H1 (cell line): ENCODE results near the gene LAMTOR5. TPM values are rescaled to one million over a fixed set of nuclear protein-coding genes. Genes with fewer than 3 reads are reported as not detected.

Source experiments
- CTCF ChIA-PET: fragments of 300-600 bp; sonication (Branson Sonifier 250); formaldehyde crosslinking; loops from one replicate; lab custom pipeline; 2021; ENCODE audit not compliant: partially characterized antibody; lab: Charles Lee
- POLR2A ChIA-PET: fragments of 300-600 bp; sonication (Branson Sonifier 250); formaldehyde crosslinking; loops from one replicate; lab custom pipeline; 2021; ENCODE audit warnings: inconsistent platforms; ENCODE audit not compliant: partially characterized antibody; lab: Charles Lee
- DNase-seq, 2 experiments: peaks; one replicate each; pipeline versions ENCODE4 v3.0.0 to v3.0.0-alpha.2; 2010 to 2022; ENCODE audit warnings: low spot score in 2 of 2, low read depth in 1 of 2, mixed read lengths in 1 of 2
- FAIRE-seq: peaks from 2 replicates; lab custom pipeline; 2011; peaks lifted over from hg19 to GRCh38; lab: Jason Lieb, UNC
- H2AFZ ChIP-seq: 2 replicates; pipeline ENCODE4 v1.8.1; 2012; ENCODE audit warnings: low read length, inconsistent platforms
- H2AK5ac ChIP-seq: 2 replicates; pipeline ENCODE4 v1.6.1; 2013; ENCODE audit warnings: low read depth, low read length
- H2BK120ac ChIP-seq: replicated peaks from 2 replicates; pipeline ENCODE3; 2013; ENCODE audit warnings: low read depth, low read length, inconsistent platforms
- H2BK12ac ChIP-seq: 2 replicates; pipeline ENCODE4 v1.6.1; 2013; ENCODE audit warnings: low read depth, low read length
- H2BK15ac ChIP-seq: 2 replicates; pipeline ENCODE4 v1.6.1; 2013; ENCODE audit warnings: low read length
- H2BK20ac ChIP-seq: 2 replicates; pipeline ENCODE4 v1.6.1; 2013; ENCODE audit warnings: low read length
- H2BK5ac ChIP-seq: 2 replicates; pipeline ENCODE4 v1.6.1; 2013; ENCODE audit warnings: low read depth, low read length
- H3K14ac ChIP-seq: 2 replicates; pipeline ENCODE4 v1.6.1; 2013; ENCODE audit warnings: inconsistent platforms; ENCODE audit not compliant: insufficient read length
- H3K18ac ChIP-seq: 2 replicates; pipeline ENCODE4 v1.6.1; 2013; ENCODE audit warnings: low read length; ENCODE audit errors: extremely low read depth
- H3K23ac ChIP-seq: 2 replicates; pipeline ENCODE4 v1.6.1; 2013; ENCODE audit warnings: inconsistent platforms; ENCODE audit not compliant: insufficient read length
- H3K23me2 ChIP-seq: 2 replicates; pipeline ENCODE4 v1.6.1; 2013; ENCODE audit warnings: low read depth, low read length
- H3K27ac ChIP-seq: 2 replicates; pipeline ENCODE4 v1.6.1; 2011; ENCODE audit warnings: low read depth, low read length, inconsistent platforms
- H3K27me3 ChIP-seq, 4 experiments: replicated peaks in 1 of 4; 1 replicate in 1 of 4; 2 replicates in 3 of 4; pipeline versions ENCODE4 v1.6.1 to v1.8.1; 2011 to 2013; ENCODE audit warnings: low read length in 3 of 4, mild to moderate bottlenecking in 3 of 4, inconsistent platforms in 2 of 4, mixed read lengths in 2 of 4, moderate library complexity in 1 of 4; ENCODE audit not compliant: control insufficient read depth in 3 of 4, insufficient read depth in 3 of 4; ENCODE audit errors: extremely low read depth in 1 of 4
- H3K36me3 ChIP-seq, 4 experiments: 2 replicates each; pipeline versions ENCODE4 v1.6.1 to v1.8.1; 2011 to 2013; ENCODE audit warnings: mild to moderate bottlenecking in 4 of 4, low read length in 3 of 4, moderate library complexity in 2 of 4, control low read depth in 1 of 4, inconsistent platforms in 1 of 4; ENCODE audit not compliant: insufficient read depth in 4 of 4, control insufficient read depth in 2 of 4
- H3K4ac ChIP-seq: replicated peaks from 2 replicates; pipeline ENCODE3; 2013; ENCODE audit warnings: low read length, low read depth, mixed read lengths, inconsistent platforms; ENCODE audit not compliant: insufficient read length
- H3K4me1 ChIP-seq, 4 experiments: replicated peaks in 1 of 4; 1 replicate in 1 of 4; 2 replicates in 3 of 4; pipeline versions ENCODE4 v1.6.1 to v1.8.1; 2011 to 2013; ENCODE audit warnings: low read length in 3 of 4, inconsistent platforms in 2 of 4, mixed read lengths in 1 of 4; ENCODE audit not compliant: insufficient read depth in 4 of 4, control insufficient read depth in 3 of 4
- H3K4me2 ChIP-seq, 2 experiments: 2 replicates each; pipeline versions ENCODE4 v1.6.1 to v1.8.1; 2011 to 2013; ENCODE audit warnings: low read depth in 2 of 2, low read length in 2 of 2, control low read depth in 1 of 2, inconsistent platforms in 1 of 2, mild to moderate bottlenecking in 1 of 2; ENCODE audit not compliant: insufficient read depth in 1 of 2
- H3K4me3 ChIP-seq, 4 experiments: fragments of 200-600, 300-600 bp in 1 of 4; sonication (generic), shearing (Covaris generic), sonication (Bioruptor Twin) in 1 of 4; 2 replicates each; pipeline versions ENCODE4 v1.5.1 to v1.8.1; 2011 to 2016; ENCODE audit warnings: low read length in 4 of 4, low read depth in 3 of 4, control low read depth in 2 of 4, inconsistent platforms in 2 of 4, mild to moderate bottlenecking in 2 of 4, mixed read lengths in 1 of 4, moderate library complexity in 1 of 4; ENCODE audit not compliant: insufficient read depth in 2 of 4; ENCODE audit errors: extremely low read depth in 1 of 4
- H3K56ac ChIP-seq: replicated peaks from 2 replicates; pipeline ENCODE3; 2013; ENCODE audit warnings: low read depth, mild to moderate bottlenecking, mixed read lengths, low read length, inconsistent platforms; ENCODE audit not compliant: insufficient read length
- H3K79me1 ChIP-seq: 2 replicates; pipeline ENCODE4 v1.6.1; 2013; ENCODE audit warnings: low read depth, low read length, control low read depth
- H3K79me2 ChIP-seq, 2 experiments: 2 replicates each; pipeline versions ENCODE4 v1.6.1 to v1.8.1; 2012 to 2013; ENCODE audit warnings: low read length in 2 of 2, mild to moderate bottlenecking in 2 of 2, inconsistent platforms in 1 of 2; ENCODE audit not compliant: insufficient read depth in 2 of 2, control insufficient read depth in 1 of 2
- H3K9ac ChIP-seq, 4 experiments: replicated peaks in 1 of 4; 1 replicate in 1 of 4; 2 replicates in 3 of 4; pipeline versions ENCODE4 v1.6.1 to v1.8.1; 2011 to 2013; ENCODE audit warnings: low read depth in 3 of 4, low read length in 3 of 4, control low read depth in 2 of 4, mild to moderate bottlenecking in 2 of 4, moderate library complexity in 2 of 4, inconsistent platforms in 1 of 4; ENCODE audit errors: extremely low read depth in 1 of 4
- H3K9me3 ChIP-seq, 2 experiments: 2 replicates each; pipeline versions ENCODE4 v1.6.1 to v1.8.1; 2012 to 2013; ENCODE audit warnings: mild to moderate bottlenecking in 2 of 2, moderate library complexity in 2 of 2, control low read depth in 1 of 2, inconsistent platforms in 1 of 2, low read depth in 1 of 2, low read length in 1 of 2, mixed read lengths in 1 of 2; ENCODE audit not compliant: insufficient read depth in 2 of 2
- H4K20me1 ChIP-seq, 2 experiments: replicated peaks in 1 of 2; 2 replicates each; pipeline versions ENCODE3 to v1.8.1; 2011 to 2013; ENCODE audit warnings: inconsistent platforms in 2 of 2, low read length in 2 of 2, mild to moderate bottlenecking in 1 of 2; ENCODE audit not compliant: insufficient read depth in 2 of 2, control insufficient read depth in 1 of 2
- H4K5ac ChIP-seq: 2 replicates; pipeline ENCODE4 v1.6.1; 2013; ENCODE audit warnings: low read length, low read depth, mixed read lengths, inconsistent platforms; ENCODE audit not compliant: insufficient read length
- H4K8ac ChIP-seq: 2 replicates; pipeline ENCODE4 v1.8.0; 2013; ENCODE audit warnings: mild to moderate bottlenecking, moderate library complexity, low read length, inconsistent platforms; ENCODE audit not compliant: insufficient read depth; ENCODE audit errors: extremely low read depth
- H4K91ac ChIP-seq: replicated peaks from 2 replicates; pipeline ENCODE3; 2013; ENCODE audit warnings: low read length, mixed read lengths, inconsistent platforms; ENCODE audit not compliant: insufficient read length
- HDAC2 ChIP-seq, 2 experiments: fragments of 300-600 bp in 1 of 2; sonication (generic) in 1 of 2; IDR thresholded peaks; 2 replicates each; pipeline ENCODE4 v1.6.1; 2011 to 2012; ENCODE audit warnings: low read depth in 2 of 2, low read length in 2 of 2, mild to moderate bottlenecking in 2 of 2, moderate library complexity in 2 of 2, borderline replicate concordance in 1 of 2, inconsistent platforms in 1 of 2
- RAD21 ChIP-seq, 2 experiments: IDR thresholded peaks in 1 of 2; conservative IDR thresholded peaks in 1 of 2; 2 replicates each; pipeline ENCODE4 v1.6.1; 2011; ENCODE audit warnings: low read depth in 2 of 2, low read length in 2 of 2, improper control_type of control experiment in 1 of 2, inconsistent platforms in 1 of 2, mild to moderate bottlenecking in 1 of 2, moderate library complexity in 1 of 2
- RFX5 ChIP-seq: IDR thresholded peaks from 2 replicates; pipeline ENCODE4 v1.6.1; 2011; ENCODE audit warnings: low read depth, low read length, improper control_type of control experiment, borderline replicate concordance
- TCF12 ChIP-seq: IDR thresholded peaks from 2 replicates; pipeline ENCODE4 v1.6.1; 2011; ENCODE audit warnings: low read depth, mild to moderate bottlenecking, low read length
- WGBS, 2 experiments: shearing (Covaris generic) in 1 of 2; methylation state at CpG; one replicate each; pipeline versions ENCODE4 v1.1.6 to v1.1.7; 2013 to 2015; ENCODE audit warnings: low lambda C conversion rate in 2 of 2, mixed read lengths in 2 of 2, inconsistent platforms in 1 of 2, low coverage in 1 of 2, missing lambda C conversion rate in 1 of 2; ENCODE audit not compliant: insufficient replicate concordance in 2 of 2, insufficient coverage in 1 of 2, insufficient read length in 1 of 2; ENCODE audit errors: extremely low coverage in 1 of 2, missing lambda C conversion rate in 1 of 2; 5-methylcytosine and 5-hydroxymethylcytosine counted together
- polyA plus RNA-seq, 7 experiments: library from polyadenylated mRNA; depleted of rRNA in 3 of 7; stranded (reverse) in 5 of 7; unstranded in 2 of 7; fragments of >200 nt in 5 of 7; fragments of 200-250 nt in 2 of 7; gene quantifications; 1 replicate in 5 of 7; 2 replicates in 1 of 7; 4 replicates in 1 of 7; pipeline versions ENCODE4 v1.2.1 to v1.2.3, GENCODE V29; 2011 to 2013; ENCODE audit warnings: missing spikeins in 2 of 7, mixed read lengths in 2 of 7
- total RNA-seq: library from RNA; stranded (reverse); fragmentation: NEBNext Ultra II Directional; extraction: Animal tissue kit (Norgen Biotek cat#: 25700); gene quantifications from 2 replicates; pipeline ENCODE4 v1.2.1, GENCODE V29; 2021

The LAMTOR5 gene
- total and polyA plus RNA-seq, 2 of the 8 experiments (the other 6 are each of a cell fraction or from before 2014, with no cell fraction given): 84.4 to 297 TPM

DNA sequence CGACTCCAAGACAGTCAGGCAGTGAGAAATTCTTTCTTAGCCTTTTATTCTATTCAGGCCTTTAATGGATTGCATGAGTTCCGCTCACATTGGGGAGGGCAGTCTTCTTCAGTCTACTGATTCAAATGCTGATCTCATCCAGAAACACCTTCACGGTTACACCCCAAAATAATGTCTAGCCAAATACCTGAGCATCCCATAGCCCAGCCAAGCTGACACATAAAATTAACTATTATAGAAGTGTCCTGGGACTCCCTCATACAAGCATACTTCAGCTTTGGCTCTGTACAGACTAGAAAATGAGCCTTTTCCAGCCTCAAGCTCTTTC lies 13.0 kb downstream of the LAMTOR5 start:
- Histone ChIP-seq H4K8ac (no peak overlapping the region), H4K91ac (no peak overlapping the region), H2BK20ac (no peak overlapping the region), H3K27me3 (no peaks in the 10 kb centered on the region), H2BK120ac (no peak overlapping the region), H2BK5ac (no peak overlapping the region), H3K23ac (no peak overlapping the region), H2BK15ac (no peak overlapping the region), H3K4me3 (no peak overlapping the region), H3K4me2 (no peak overlapping the region), H3K56ac (no peak overlapping the region), H3K27ac (no peak overlapping the region), H3K18ac (no peak overlapping the region), H2AK5ac (no peak overlapping the region), H2AFZ (no peak overlapping the region), H2BK12ac (no peak overlapping the region), H4K5ac (no peak overlapping the region), H3K4ac (no peak overlapping the region), H4K20me1 (no peaks in the 10 kb centered on the region), H3K14ac (no peak overlapping the region), H3K79me2 (no peaks in the 10 kb centered on the region), H3K36me3 (peaks cover 0 to 9% (median 0%) of the 10 kb centered on the region in 4 experiments; a peak in 2 of 8 replicates), H3K23me2 (no peaks in the 10 kb centered on the region), H3K9ac (no peak overlapping the region), H3K9me3 (peaks cover 0 to 8% of the 10 kb centered on the region in 2 experiments; a peak in 1 of 4 replicates), H3K79me1 (no peaks in the 10 kb centered on the region), H3K4me1 (peaks cover 0 to 6% (median 4%) of the 10 kb centered on the region in 4 experiments; a peak in 3 of 7 replicates)
- 93% methylated on average over 3 of the region's 3 CpGs; no CpG with 5 or more reads in 1 of the 2 experiments for WGBS, 2 experiments
- ChIA-PET CTCF (interaction anchor here (0.6 to 1.8 kb wide), 5 partner anchors 61 to 197 kb away, joined by 3 to 7 read pairs (median 3); no protein-coding TSS in a partner anchor), POLR2A (interaction anchor here (1.0 kb wide), 1 partner anchor 16 kb away, joined by 3 read pairs; no protein-coding TSS in a partner anchor)
- DNase-seq (no peak), FAIRE-seq (no peak)
- TF ChIP-seq RFX5 (no peak), TCF12 (no peak), RAD21 (IDR thresholded peaks at IDR 0.05 in 1 of 2, conservative IDR thresholded peaks at IDR 0.05 in 1 of 2; ENCODE audit: low read depth in 2 of 2, low read length in 2 of 2) (no peak), HDAC2 (IDR thresholded peaks at IDR 0.05; ENCODE audit: borderline replicate concordance in 1 of 2, low read depth in 2 of 2, low read length in 2 of 2) (no peak)
